HepG2 (cell line): Measurements from ENCODE around the gene CARS1. TPM values are rescaled to one million over a fixed set of nuclear protein-coding genes. Genes with fewer than 3 reads are reported as not detected.
A peak's percentile ranks its signal among the peaks of the same experiment; 100 is the strongest.

Experiments used
- KLF13 ChIP-seq: sonication (generic); formaldehyde crosslinking; IDR thresholded peaks from 2 replicates; pipeline ENCODE4 v1.4.0; 2020; ENCODE audit warnings: mild to moderate bottlenecking, missing genetic modification reagents
- SP1 ChIP-seq, 2 experiments: fragments of 450-650 bp in 1 of 2; sonication (generic) in 1 of 2; formaldehyde crosslinking in 1 of 2; IDR thresholded peaks; 2 replicates each; pipeline versions ENCODE4 v1.4.0 to v1.6.1; 2016 to 2020; ENCODE audit warnings: missing genetic modification reagents in 1 of 2
- XBP1 ChIP-seq: sonication (generic); formaldehyde crosslinking; IDR thresholded peaks from 2 replicates; pipeline ENCODE4 v1.5.0; 2020; ENCODE audit warnings: missing genetic modification reagents
- ZNF460 ChIP-seq: sonication (generic); formaldehyde crosslinking; IDR thresholded peaks from 2 replicates; pipeline ENCODE4 v1.5.1; 2020; ENCODE audit warnings: missing genetic modification reagents, mild to moderate bottlenecking, borderline replicate concordance
- polyA plus RNA-seq, 8 experiments: library from polyadenylated mRNA; depleted of rRNA in 3 of 8; stranded (reverse) in 7 of 8; unstranded in 1 of 8; fragments of >200 nt; fragmentation: Illumina TruSeq in 4 of 8; extraction: Trizol in 4 of 8; gene quantifications; 2 replicates each; pipeline versions ENCODE4 v1.2.1 to v1.2.3, GENCODE V29; 2011 to 2016; ENCODE audit warnings: low read depth in 4 of 8, missing spikeins in 1 of 8, mixed read lengths in 1 of 8; ENCODE audit not compliant: insufficient read depth in 1 of 8
- total RNA-seq, 5 experiments: library from RNA; depleted of rRNA; stranded (reverse); fragments of >200 nt; fragmentation: Illumina TruSeq; extraction: Trizol; gene quantifications; 2 replicates each; pipeline ENCODE4 v1.2.3, GENCODE V29; 2016; ENCODE audit warnings: low read depth in 1 of 5
- TF ChIP-seq, protein P1 (sequence below), 2 experiments: fragments of 450-650 bp in 1 of 2; sonication (generic) in 1 of 2; formaldehyde crosslinking in 1 of 2; IDR thresholded peaks; 2 replicates each; pipeline versions ENCODE4 v1.6.1 to v1.8.0; 2016 to 2022; ENCODE audit warnings: antibody characterized with exemption in 1 of 2, mild to moderate bottlenecking in 1 of 2, missing genetic modification reagents in 1 of 2
- TF ChIP-seq, protein P2 (sequence below): sonication (generic); formaldehyde crosslinking; IDR thresholded peaks from 2 replicates; pipeline ENCODE4 v1.9.0; 2021; ENCODE audit warnings: mild to moderate bottlenecking, missing genetic modification reagents
- TF ChIP-seq, protein P3 (sequence below): sonication (generic); formaldehyde crosslinking; conservative IDR thresholded peaks from 2 replicates; pipeline ENCODE4 v1.4.0; 2020; ENCODE audit warnings: missing genetic modification reagents

Gene CARS1
- total and polyA plus RNA-seq, 2 of the 13 experiments (the other 11 are each of a cell fraction or from before 2014, with no cell fraction given): 33.8 to 47.0 TPM

- TF ChIP-seq, protein P1, sequence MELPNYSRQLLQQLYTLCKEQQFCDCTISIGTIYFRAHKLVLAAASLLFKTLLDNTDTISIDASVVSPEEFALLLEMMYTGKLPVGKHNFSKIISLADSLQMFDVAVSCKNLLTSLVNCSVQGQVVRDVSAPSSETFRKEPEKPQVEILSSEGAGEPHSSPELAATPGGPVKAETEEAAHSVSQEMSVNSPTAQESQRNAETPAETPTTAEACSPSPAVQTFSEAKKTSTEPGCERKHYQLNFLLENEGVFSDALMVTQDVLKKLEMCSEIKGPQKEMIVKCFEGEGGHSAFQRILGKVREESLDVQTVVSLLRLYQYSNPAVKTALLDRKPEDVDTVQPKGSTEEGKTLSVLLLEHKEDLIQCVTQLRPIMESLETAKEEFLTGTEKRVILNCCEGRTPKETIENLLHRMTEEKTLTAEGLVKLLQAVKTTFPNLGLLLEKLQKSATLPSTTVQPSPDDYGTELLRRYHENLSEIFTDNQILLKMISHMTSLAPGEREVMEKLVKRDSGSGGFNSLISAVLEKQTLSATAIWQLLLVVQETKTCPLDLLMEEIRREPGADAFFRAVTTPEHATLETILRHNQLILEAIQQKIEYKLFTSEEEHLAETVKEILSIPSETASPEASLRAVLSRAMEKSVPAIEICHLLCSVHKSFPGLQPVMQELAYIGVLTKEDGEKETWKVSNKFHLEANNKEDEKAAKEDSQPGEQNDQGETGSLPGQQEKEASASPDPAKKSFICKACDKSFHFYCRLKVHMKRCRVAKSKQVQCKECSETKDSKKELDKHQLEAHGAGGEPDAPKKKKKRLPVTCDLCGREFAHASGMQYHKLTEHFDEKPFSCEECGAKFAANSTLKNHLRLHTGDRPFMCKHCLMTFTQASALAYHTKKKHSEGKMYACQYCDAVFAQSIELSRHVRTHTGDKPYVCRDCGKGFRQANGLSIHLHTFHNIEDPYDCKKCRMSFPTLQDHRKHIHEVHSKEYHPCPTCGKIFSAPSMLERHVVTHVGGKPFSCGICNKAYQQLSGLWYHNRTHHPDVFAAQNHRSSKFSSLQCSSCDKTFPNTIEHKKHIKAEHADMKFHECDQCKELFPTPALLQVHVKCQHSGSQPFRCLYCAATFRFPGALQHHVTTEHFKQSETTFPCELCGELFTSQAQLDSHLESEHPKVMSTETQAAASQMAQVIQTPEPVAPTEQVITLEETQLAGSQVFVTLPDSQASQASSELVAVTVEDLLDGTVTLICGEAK (IDR thresholded peaks at IDR 0.05): peak; percentile 86
- TF ChIP-seq, protein P1 (CRISPR knock-in tag; IDR thresholded peaks at IDR 0.05): no peak
- no peak for TF ChIP-seq XBP1 (CRISPR knock-in tag)
- TF ChIP-seq SP1 (IDR thresholded peaks at IDR 0.05): no peak
- 0 out of 2 replicates have a peak, but pooled peaks have one; percentile 26 for TF ChIP-seq SP1 (CRISPR knock-in tag; IDR thresholded peaks at IDR 0.05)
- no peak for TF ChIP-seq ZNF460
- TF ChIP-seq, protein P2, sequence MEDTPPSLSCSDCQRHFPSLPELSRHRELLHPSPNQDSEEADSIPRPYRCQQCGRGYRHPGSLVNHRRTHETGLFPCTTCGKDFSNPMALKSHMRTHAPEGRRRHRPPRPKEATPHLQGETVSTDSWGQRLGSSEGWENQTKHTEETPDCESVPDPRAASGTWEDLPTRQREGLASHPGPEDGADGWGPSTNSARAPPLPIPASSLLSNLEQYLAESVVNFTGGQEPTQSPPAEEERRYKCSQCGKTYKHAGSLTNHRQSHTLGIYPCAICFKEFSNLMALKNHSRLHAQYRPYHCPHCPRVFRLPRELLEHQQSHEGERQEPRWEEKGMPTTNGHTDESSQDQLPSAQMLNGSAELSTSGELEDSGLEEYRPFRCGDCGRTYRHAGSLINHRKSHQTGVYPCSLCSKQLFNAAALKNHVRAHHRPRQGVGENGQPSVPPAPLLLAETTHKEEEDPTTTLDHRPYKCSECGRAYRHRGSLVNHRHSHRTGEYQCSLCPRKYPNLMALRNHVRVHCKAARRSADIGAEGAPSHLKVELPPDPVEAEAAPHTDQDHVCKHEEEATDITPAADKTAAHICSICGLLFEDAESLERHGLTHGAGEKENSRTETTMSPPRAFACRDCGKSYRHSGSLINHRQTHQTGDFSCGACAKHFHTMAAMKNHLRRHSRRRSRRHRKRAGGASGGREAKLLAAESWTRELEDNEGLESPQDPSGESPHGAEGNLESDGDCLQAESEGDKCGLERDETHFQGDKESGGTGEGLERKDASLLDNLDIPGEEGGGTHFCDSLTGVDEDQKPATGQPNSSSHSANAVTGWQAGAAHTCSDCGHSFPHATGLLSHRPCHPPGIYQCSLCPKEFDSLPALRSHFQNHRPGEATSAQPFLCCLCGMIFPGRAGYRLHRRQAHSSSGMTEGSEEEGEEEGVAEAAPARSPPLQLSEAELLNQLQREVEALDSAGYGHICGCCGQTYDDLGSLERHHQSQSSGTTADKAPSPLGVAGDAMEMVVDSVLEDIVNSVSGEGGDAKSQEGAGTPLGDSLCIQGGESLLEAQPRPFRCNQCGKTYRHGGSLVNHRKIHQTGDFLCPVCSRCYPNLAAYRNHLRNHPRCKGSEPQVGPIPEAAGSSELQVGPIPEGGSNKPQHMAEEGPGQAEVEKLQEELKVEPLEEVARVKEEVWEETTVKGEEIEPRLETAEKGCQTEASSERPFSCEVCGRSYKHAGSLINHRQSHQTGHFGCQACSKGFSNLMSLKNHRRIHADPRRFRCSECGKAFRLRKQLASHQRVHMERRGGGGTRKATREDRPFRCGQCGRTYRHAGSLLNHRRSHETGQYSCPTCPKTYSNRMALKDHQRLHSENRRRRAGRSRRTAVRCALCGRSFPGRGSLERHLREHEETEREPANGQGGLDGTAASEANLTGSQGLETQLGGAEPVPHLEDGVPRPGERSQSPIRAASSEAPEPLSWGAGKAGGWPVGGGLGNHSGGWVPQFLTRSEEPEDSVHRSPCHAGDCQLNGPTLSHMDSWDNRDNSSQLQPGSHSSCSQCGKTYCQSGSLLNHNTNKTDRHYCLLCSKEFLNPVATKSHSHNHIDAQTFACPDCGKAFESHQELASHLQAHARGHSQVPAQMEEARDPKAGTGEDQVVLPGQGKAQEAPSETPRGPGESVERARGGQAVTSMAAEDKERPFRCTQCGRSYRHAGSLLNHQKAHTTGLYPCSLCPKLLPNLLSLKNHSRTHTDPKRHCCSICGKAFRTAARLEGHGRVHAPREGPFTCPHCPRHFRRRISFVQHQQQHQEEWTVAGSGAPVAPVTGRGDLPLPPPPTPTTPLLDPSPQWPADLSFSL: no peak
- TF ChIP-seq KLF13 (CRISPR knock-in tag): no peak
- TF ChIP-seq, protein P3, sequence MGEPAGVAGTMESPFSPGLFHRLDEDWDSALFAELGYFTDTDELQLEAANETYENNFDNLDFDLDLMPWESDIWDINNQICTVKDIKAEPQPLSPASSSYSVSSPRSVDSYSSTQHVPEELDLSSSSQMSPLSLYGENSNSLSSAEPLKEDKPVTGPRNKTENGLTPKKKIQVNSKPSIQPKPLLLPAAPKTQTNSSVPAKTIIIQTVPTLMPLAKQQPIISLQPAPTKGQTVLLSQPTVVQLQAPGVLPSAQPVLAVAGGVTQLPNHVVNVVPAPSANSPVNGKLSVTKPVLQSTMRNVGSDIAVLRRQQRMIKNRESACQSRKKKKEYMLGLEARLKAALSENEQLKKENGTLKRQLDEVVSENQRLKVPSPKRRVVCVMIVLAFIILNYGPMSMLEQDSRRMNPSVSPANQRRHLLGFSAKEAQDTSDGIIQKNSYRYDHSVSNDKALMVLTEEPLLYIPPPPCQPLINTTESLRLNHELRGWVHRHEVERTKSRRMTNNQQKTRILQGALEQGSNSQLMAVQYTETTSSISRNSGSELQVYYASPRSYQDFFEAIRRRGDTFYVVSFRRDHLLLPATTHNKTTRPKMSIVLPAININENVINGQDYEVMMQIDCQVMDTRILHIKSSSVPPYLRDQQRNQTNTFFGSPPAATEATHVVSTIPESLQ: no peak; the same call in 1 of the 2 replicates
These were observed at the start of gene CARS1 (continued) for GRCh38 chr11:3057069-3057963.
